NCI-H446 treated with DMSO at 0.1 percent for 48 hours (cell line): Measurements from ENCODE around the gene CKAP4.

ENCODE experiments used
- DNase-seq: peaks from one replicate; lab custom pipeline; 2025; lab: John Stamatoyannopoulos, UW

Gene CKAP4

GRCh38 chr12:106274012-106274411 is 26.2 kb upstream of the CKAP4 start:
- DNase-seq, result no peak

GRCh38 chr12:106273491-106273890 is 25.7 kb upstream of the CKAP4 start:
- no peak for DNase-seq

DNA sequence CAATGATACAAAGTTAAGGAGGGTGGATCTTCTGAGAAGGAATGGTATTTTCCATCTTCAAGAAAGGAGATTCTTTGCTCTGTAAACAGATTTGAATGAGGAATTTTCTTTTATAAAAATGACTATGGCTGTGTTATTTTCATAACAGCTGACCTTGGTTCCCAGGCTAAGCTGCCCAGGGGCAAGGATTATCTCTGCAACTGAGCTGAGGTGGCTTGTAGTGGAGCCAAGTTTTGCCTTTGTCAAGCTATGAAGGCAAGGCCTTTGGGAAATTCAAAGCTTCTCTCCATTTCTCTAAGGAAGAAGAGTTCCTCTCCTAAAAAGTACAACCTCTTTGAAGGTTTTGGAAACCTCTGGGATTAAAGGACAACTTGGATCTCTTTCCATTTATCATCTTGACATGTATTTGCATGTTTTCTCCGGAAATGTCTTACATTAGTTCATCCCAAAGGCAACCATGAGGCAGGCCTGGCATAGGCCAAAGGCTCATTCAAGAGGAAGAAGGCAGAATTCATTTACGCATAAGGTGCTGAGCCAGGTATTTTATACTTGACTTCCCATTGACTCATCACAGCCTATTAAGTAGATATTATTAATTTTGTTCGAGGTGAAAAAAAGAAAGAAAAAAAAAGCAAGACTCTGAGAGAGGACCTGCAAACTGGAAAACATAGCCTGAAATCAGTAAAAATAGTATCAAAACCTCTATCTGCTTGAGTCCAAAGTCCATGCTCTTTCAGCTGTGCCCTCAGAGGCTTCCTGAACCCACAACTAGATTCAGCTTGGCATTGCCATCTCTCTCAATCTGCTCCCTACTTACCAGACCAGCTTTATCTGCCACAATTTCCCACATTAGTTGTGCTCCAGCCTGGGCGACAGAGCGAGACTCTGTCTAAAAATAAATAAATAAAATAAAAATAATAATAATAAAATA is 24.0 kb upstream of the CKAP4 start:
- DNase-seq, result no peak

GRCh38 chr12:106269150-106269771 is 21.4 kb upstream of the CKAP4 start:
- no peak for DNase-seq

DNA sequence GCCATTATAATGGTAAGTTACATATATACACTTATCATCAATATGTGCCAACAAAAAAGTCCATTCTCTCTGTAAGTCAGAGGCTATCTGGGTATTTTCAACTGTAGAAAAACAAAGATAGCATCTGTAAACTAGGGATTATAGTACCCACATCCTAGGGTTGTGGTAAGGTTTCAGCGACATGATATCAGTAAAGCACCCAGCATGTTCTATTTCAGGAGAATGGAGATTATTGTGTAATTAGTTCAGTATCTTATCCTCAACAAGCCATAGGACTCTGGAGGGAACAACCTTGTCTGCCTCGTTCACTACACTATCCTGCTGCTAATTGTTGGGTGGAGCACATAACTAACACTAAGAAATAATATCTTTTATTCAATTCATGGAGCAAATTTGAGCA is 19.7 kb upstream of the CKAP4 start:
- no peak for DNase-seq

GRCh38 chr12:106265116-106265515 is 17.3 kb upstream of the CKAP4 start:
- no peak for DNase-seq

- no peak for DNase-seq
These were observed 11.1 kb upstream of the CKAP4 start for GRCh38 chr12:106258935-106259334.

GRCh38 chr12:106258226-106258625 is 10.4 kb upstream of the CKAP4 start:
- no peak for DNase-seq

DNA sequence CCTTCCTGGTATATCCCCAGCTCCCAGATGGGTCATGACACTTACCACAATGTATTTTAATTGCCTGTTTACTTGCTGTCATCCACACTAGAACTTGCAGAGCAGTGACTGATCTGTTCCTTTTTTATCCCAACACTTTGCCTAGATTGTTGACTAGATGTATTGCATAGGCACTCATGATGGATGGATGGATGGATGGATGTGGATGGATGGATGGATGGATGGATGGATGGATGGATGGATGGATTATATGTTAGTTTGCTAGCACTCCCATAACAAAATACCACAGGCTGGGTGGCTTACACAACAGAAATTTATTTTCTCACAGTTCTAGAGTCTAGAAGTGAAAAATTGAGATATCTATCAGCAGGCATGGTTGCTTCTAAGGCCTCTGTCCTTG is 8.7 kb upstream of the CKAP4 start:
- no peak for DNase-seq

- no peak for DNase-seq
These were observed 8.1 kb upstream of the CKAP4 start for GRCh38 chr12:106255952-106256351.

GRCh38 chr12:106255493-106255892 is 7.7 kb upstream of the CKAP4 start:
- DNase-seq, result no peak

DNA sequence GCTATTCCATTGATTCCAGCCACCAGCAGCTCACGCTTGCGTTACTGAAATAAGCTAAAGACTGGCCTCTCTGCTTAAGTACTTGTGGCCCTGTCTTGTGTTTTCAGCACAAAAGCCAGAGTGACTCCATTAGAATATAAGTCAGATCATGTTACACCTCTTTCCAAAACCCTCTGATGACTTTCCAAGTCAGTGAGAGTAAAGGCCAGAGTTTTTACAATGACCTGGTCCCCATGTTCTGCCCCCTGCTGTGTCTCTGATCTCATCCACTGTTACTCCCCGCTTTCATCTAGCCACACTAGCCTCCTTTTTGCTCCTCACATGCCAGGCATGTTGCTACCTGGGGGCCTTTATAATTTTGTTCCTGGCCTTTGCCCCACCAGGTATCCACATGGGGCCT is 6.9 kb upstream of the CKAP4 start:
- DNase-seq, result no peak

- DNase-seq, result no peak
These were observed 4.0 kb upstream of the CKAP4 start for GRCh38 chr12:106251631-106252455.

GRCh38 chr12:106249411-106250135 is 1.8 kb upstream of the CKAP4 start:
- no peak for DNase-seq

- no peak for DNase-seq
These were observed 1.1 kb upstream of the CKAP4 start for GRCh38 chr12:106248846-106249371.

GRCh38 chr12:106248312-106248845 is 559 bp upstream of the CKAP4 start:
- DNase-seq, result no peak

DNA sequence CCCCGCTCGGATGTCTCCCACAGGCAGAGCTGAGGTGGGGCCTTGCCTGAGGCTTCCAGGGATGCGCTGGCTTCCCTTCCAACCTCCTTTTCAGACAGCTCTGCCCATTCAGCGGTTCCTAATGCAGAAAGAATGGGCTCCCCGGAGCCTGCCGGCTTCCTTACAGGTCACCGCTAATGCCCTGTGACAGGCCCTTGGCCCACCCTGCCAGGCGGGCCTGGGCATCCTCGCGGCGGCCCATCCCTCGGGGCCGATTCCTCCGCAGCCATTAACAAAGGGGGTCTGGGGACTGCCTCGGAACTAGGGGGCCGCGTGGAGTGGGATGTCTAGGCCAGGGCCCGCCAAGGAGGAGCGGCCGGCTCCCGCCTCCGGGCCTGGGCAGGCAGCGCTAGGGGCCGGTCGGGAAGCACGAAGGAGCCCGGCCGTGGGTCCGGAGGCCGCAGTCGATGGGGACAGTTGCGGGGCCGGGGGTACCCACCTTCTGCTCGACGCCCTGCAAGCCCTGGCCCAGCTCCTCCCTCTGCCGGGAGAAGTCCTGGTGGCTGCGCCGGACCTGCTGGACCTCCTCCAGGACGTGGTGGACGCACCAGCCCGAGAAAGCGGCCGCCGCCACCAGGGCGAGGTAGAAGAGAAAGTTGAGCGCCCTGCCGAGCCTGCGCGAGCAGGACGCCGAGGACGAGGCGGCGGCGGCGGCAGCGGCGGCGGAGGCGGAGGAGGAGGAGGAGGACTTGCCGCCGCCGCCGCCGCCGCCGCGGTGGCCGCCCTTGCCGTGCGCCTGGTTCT is 738 bp downstream of the CKAP4 start:
- no peak for DNase-seq

DNA sequence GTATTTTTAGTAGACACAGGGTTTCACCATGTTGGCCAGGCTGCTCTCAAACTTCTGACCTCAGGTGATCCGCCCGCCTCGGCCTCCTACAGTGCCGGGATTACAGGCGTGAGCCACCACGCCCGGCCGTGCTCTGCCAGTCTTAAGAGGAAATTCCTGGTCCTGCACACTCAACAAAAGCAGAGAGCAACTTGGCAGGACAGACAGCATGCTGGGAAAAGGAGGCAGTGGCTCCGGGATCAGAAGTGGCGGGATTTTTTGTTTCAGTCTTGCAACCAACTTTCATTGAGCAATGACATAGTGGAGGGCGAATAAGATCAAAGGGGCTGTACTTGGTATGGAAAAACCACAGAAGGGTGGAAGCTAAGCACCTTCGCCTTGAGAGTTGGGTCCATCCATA is 2.1 kb downstream of the CKAP4 start:
- DNase-seq, result no peak

DNA sequence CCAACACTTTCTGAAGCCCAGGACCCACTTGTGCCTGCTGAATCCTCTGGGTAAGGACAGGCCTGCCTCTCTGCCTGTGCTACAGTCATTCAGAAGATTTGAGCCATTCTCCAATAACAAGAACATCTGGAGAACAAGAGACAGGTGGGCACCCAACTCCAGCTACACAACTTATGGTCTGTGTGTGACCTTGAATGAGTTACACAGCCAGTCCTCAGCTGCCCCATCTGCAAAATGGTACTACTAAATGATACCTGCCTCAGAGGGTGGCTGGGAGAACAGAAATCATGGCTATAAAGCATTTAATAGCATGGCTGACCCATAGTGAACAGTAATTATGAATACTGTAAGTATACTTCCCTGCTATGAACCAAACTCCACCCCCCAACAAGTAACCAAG is 4.2 kb downstream of the CKAP4 start:
- DNase-seq, result no peak

DNA sequence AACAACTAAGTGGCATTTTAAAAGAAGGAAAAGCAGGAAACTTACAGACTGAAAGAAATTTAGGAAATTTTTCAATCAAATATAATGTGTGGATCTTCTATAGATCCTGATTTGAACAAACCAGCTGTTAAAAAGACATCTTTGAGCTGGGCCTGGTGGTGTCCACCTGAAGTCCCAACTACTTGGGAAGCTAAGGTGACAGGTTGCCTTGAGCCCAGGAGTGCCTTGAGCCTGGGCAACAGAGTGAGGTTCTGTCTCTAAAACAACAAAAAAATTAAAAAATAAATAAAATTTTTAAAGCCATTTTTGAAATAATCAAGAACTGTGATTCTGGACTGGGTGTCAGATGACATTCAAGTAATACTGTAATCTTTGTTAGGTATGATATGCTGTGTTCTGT is 7.0 kb downstream of the CKAP4 start:
- DNase-seq, result no peak

DNA sequence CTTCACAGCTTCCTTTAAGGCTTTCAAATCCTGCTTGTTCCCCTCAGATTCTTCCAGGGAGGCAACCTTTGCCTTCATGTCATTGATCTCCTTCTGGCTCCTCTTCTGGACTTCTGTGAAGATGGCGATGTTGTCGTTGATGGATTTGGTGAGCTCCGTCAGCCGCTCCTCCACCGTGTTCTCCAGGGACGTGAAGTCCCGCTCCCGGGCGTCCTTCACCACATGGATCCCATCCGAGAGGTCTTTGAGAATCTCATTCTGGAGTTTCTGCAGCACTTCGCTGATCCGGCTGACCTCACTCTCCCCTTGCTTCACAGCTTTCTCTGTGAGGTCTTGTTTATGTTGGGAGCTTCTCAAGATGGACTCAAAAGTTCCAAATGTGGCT is 7.9 kb downstream of the CKAP4 start:
- no peak for DNase-seq
